Heart right ventricle (tissue), 16 donors: ENCODE measurements around the gene TNS3. TPM values are rescaled to one million over a fixed set of nuclear protein-coding genes. Genes with fewer than 3 reads are reported as not detected.

ENCODE experiments used
- ATAC-seq, 8 donors: fragments of 200-7000 bp; cut with Tn5 transposase; one replicate each; pipeline ENCODE4 v1.9.1; 2020; ENCODE audit warnings: mild to moderate bottlenecking in 8 of 8, moderate library complexity in 8 of 8, moderate number of reproducible peaks in 1 of 8
- DNase-seq, 2 donors: peaks; one replicate each; pipeline ENCODE4 v3.0.0-alpha.2; 2020
- H3K27ac ChIP-seq, 10 donors: fragments of 200-600 bp; sonication (generic) in 2 of 10; one replicate each; pipeline versions ENCODE4 v1.5.0 to v1.8.0; 2020 to 2022; ENCODE audit warnings: mild to moderate bottlenecking in 3 of 10
- H3K27me3 ChIP-seq, 7 donors: fragments of 200-600 bp; one replicate each; pipeline ENCODE4 v1.8.0; 2021 to 2022; ENCODE audit warnings: mild to moderate bottlenecking in 2 of 7
- H3K36me3 ChIP-seq, 9 donors: fragments of 200-600 bp; sonication (generic) in 1 of 9; one replicate each; pipeline versions ENCODE4 v1.5.0 to v1.8.0; 2020 to 2022; ENCODE audit warnings: mild to moderate bottlenecking in 2 of 9
- H3K4me1 ChIP-seq, 9 donors: fragments of 200-600 bp; sonication (generic) in 1 of 9; one replicate each; pipeline versions ENCODE4 v1.5.0 to v1.8.0; 2020 to 2022; ENCODE audit warnings: mild to moderate bottlenecking in 4 of 9
- H3K4me3 ChIP-seq, 10 donors: fragments of 200-600 bp; sonication (generic) in 2 of 10; one replicate each; pipeline versions ENCODE4 v1.5.0 to v1.8.0; 2020 to 2022; ENCODE audit warnings: mild to moderate bottlenecking in 7 of 10, moderate library complexity in 2 of 10
- H3K9me3 ChIP-seq, 11 donors: fragments of 200-600 bp in 10 of 11; sonication (generic) in 2 of 11; one replicate each; pipeline versions ENCODE4 v1.5.0 to v1.8.0; 2013 to 2022; ENCODE audit warnings: mild to moderate bottlenecking in 2 of 11, control low read depth in 1 of 11, moderate library complexity in 1 of 11
- WGBS, 2 donors: extraction: QIAGEN DNeasy Blood & Tissue Kit; methylation state at CpG; one replicate each; pipeline ENCODE4 v1.1.7; 2013; ENCODE audit warnings: inconsistent platforms in 1 of 2; 5-methylcytosine and 5-hydroxymethylcytosine counted together
- intact Hi-C, 10 donors: fragments of 100-400 bp; cut with DNase I; formaldehyde crosslinking; loops; one replicate each; pipeline versions ENCODE4 v1.11.1 to v1.14.2; 2022
- polyA plus RNA-seq, 2 donors: library from polyadenylated mRNA; stranded (reverse); fragments of 200-250 nt; gene quantifications; one replicate each; pipeline ENCODE4 v1.2.3, GENCODE V29; 2013
- total RNA-seq, 10 donors: library from RNA; stranded (reverse); fragmentation: NEBNext Ultra II Directional in 3 of 10; extraction: Animal tissue kit (Norgen Biotek cat#: 25700) in 3 of 10; gene quantifications; one replicate each; pipeline versions ENCODE4 v1.2.1 to v1.2.4, GENCODE V29; 2021 to 2023
- TF ChIP-seq, protein P1 (sequence below), 9 donors: fragments of 200-600 bp; sonication (generic) in 2 of 9; IDR thresholded peaks; one replicate each; pipeline versions ENCODE4 v1.5.0 to v1.8.0; 2021 to 2022; ENCODE audit warnings: antibody characterized with exemption in 9 of 9, mild to moderate bottlenecking in 5 of 9, moderate library complexity in 1 of 9
- donor health status: Arrhythmogenic right ventricular cardiomyopathy.
- donor health status: ischemic (EF 13 %, LVEDD 7.1; RV severe dilation, severe dysfunction).
- donor health status: healthy with polysubstance abuse.
- donor health status: DM: no; HTN: yes; CAD: no.
- donor health status: DM: no; HTN: no; CAD: no.
- donor health status: ischemic (EF 25% LVEDD 6.9; RV normal size, moderate dysfunction).
- donor health status: ischemic (EF 25% LVEDD 5.7; RV mildly dilated, moderate dysfunction).
- donor health status: healthy.
- donor health status: DM: yes; HTN: yes; CAD: no.
- donor health status: Ischemic cardiomyopathy.
- donor health status: ischemic (EF 35%, LVEDD 5.7; RV mildly dilated, moderate dysfunction).
- donor health status: nonischemic (EF 11% LVEDD 7.7; RV severe dilation, severe dysfunction).
- donor health status: DM: yes; HTN: yes; CAD: no.
- donor health status: PGD.
- donor health status: ischemic (EF 29% LVEDD 5.4; RV normal size, mild dysfunction).
- donor health status: nonischemic (EF 23%, LVEDD 6.1; RV moderate dilation, normal function).

Gene TNS3
- total and polyA plus RNA-seq, 12 donors: 6.7 to 74.2 (median 34.0) TPM

GRCh38 chr7:47514818-47515217 is 67.1 kb downstream of the TNS3 start:
- ATAC-seq (no peak), DNase-seq (no peak)
- TF ChIP-seq, protein P1, sequence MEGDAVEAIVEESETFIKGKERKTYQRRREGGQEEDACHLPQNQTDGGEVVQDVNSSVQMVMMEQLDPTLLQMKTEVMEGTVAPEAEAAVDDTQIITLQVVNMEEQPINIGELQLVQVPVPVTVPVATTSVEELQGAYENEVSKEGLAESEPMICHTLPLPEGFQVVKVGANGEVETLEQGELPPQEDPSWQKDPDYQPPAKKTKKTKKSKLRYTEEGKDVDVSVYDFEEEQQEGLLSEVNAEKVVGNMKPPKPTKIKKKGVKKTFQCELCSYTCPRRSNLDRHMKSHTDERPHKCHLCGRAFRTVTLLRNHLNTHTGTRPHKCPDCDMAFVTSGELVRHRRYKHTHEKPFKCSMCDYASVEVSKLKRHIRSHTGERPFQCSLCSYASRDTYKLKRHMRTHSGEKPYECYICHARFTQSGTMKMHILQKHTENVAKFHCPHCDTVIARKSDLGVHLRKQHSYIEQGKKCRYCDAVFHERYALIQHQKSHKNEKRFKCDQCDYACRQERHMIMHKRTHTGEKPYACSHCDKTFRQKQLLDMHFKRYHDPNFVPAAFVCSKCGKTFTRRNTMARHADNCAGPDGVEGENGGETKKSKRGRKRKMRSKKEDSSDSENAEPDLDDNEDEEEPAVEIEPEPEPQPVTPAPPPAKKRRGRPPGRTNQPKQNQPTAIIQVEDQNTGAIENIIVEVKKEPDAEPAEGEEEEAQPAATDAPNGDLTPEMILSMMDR (IDR thresholded peaks at IDR 0.05): no peak
- Histone ChIP-seq H3K27ac (no peak overlapping the region), H3K36me3 (peaks cover 0 to 21% (median 0%) of the 10 kb centered on the region in 9 donors), H3K9me3 (no peaks in the 10 kb centered on the region), H3K4me3 (no peak overlapping the region), H3K27me3 (no peaks in the 10 kb centered on the region), H3K4me1 (peaks cover 7 to 44% (median 28%) of the 10 kb centered on the region in 9 donors)
- WGBS, 2 donors: 95 to 97% methylated on average over 3 of the region's 3 CpGs
- intact Hi-C loops: no loop called here

DNA sequence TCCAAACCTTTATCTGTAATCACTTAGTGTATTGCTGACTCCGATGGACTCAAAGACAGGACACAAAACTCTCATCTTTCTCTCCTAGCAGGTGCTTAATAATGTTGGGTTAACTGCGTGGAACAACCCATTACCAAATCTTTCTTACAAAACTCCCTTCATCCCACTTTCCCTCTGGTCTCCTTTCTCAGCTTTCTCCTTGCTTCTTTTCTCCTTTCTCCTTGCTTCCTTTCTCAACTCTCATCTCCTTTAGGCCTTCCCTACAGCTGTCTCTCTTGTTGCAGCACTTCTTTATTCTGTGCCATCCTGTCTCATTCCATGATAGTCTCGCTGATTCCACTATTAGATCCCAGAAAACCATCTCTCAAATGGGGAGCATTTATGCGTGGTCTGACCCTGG is 67.5 kb downstream of the TNS3 start:
- Histone ChIP-seq H3K9me3 (no peaks in the 10 kb centered on the region), H3K27ac (peak overlapping the region in 6 of 10 donors; percentile 12 to 64 (median 48)), H3K36me3 (peaks cover 0 to 21% (median 0%) of the 10 kb centered on the region in 9 donors), H3K4me1 (peaks cover 7 to 43% (median 28%) of the 10 kb centered on the region in 9 donors), H3K27me3 (no peaks in the 10 kb centered on the region), H3K4me3 (no peak overlapping the region)
- ATAC-seq (no peak), DNase-seq (no peak)
- TF ChIP-seq, protein P1 (IDR thresholded peaks at IDR 0.05): no peak
- 90 to 97% methylated on average over 4 of the region's 4 CpGs for WGBS, 2 donors
- intact Hi-C loops: no loop called here

GRCh38 chr7:47513741-47514241 is 68.1 kb downstream of the TNS3 start:
- Histone ChIP-seq H3K36me3 (peaks cover 0 to 26% (median 0%) of the 10 kb centered on the region in 9 donors), H3K9me3 (peaks cover 0 to 3% (median 0%) of the 10 kb centered on the region in 11 donors), H3K27ac (peak overlapping the region in 8 of 10 donors; percentile 12 to 64 (median 48)), H3K27me3 (no peaks in the 10 kb centered on the region), H3K4me3 (no peak overlapping the region), H3K4me1 (peaks cover 7 to 43% (median 28%) of the 10 kb centered on the region in 9 donors)
- no peak for DNase-seq
- TF ChIP-seq, protein P1 (IDR thresholded peaks at IDR 0.05): no peak
- WGBS, 2 donors: 36 to 39% methylated on average over 12 of the region's 12 CpGs
- peak; percentile 51 to 78 (median 66) for ATAC-seq
- intact Hi-C loops: no loop called here

- H3K4me1 ChIP-seq: peaks cover 7 to 47% (median 30%) of the 10 kb centered on the region in 9 donors
- TF ChIP-seq, protein P1 (IDR thresholded peaks at IDR 0.05): no peak
- intact Hi-C loops: no loop called here
- DNase-seq: no peak
- WGBS, 2 donors: 79 to 81% methylated on average over 5 of the region's 5 CpGs
- no peaks in the 10 kb centered on the region for H3K27me3 ChIP-seq
- peaks cover 0 to 29% (median 0%) of the 10 kb centered on the region in 9 donors for H3K36me3 ChIP-seq
- H3K4me3 ChIP-seq: no peak overlapping the region
- H3K9me3 ChIP-seq: peaks cover 0 to 7% (median 0%) of the 10 kb centered on the region in 11 donors
- ATAC-seq: no peak
- peak overlapping the region in 5 of 10 donors; percentile 14 to 61 (median 50) for H3K27ac ChIP-seq
Observed at GRCh38 chr7:47512481-47513176, 69.3 kb downstream of the TNS3 start.
